ENCODE results near the gene LRP5.
"Not testable (repeated sequence)": the region's sequence is repeated elsewhere in the genome, so short reads cannot be mapped to it uniquely, and the experiment has no call there.

DNA sequence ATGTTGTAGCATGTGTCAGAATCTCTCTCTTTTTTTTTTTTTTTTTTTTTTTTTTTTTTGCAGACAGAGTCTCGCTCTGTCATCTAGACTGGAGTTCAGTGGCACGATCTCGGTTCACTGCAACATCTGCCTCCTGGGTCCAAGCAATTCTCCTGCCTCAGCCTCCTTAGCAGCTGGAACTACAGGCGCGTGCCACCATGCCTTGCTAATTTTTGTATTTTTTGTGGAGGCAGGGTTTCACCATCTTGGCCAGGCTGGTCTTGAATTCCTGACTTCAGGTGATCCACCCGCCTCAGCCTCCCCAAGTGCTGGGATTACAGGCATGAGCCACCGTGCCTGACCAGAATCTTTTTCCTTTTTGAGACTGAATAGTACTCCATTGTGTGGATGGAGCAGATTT, 32.4 kb downstream of the LRP5 start:
- TF ChIP-seq, protein P1, sequence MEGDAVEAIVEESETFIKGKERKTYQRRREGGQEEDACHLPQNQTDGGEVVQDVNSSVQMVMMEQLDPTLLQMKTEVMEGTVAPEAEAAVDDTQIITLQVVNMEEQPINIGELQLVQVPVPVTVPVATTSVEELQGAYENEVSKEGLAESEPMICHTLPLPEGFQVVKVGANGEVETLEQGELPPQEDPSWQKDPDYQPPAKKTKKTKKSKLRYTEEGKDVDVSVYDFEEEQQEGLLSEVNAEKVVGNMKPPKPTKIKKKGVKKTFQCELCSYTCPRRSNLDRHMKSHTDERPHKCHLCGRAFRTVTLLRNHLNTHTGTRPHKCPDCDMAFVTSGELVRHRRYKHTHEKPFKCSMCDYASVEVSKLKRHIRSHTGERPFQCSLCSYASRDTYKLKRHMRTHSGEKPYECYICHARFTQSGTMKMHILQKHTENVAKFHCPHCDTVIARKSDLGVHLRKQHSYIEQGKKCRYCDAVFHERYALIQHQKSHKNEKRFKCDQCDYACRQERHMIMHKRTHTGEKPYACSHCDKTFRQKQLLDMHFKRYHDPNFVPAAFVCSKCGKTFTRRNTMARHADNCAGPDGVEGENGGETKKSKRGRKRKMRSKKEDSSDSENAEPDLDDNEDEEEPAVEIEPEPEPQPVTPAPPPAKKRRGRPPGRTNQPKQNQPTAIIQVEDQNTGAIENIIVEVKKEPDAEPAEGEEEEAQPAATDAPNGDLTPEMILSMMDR (IDR thresholded peaks at IDR 0.05): not testable (repeated sequence)
- not testable (repeated sequence) for TF ChIP-seq POLR2A (IDR thresholded peaks at IDR 0.05)
